ENCODE data around the gene RPP30. TPM values are rescaled to one million over a fixed set of nuclear protein-coding genes. Genes with fewer than 3 reads are reported as not detected.

RPP30 gene
- total and polyA plus RNA-seq, 2 of the 13 experiments (the other 11 are each of a cell fraction or from before 2014, with no cell fraction given), result 27.1 to 65.0 TPM

GRCh38 chr10:90930971-90931871, 59.4 kb downstream of the RPP30 start (continued):
- TF ChIP-seq HNF1B (CRISPR knock-in tag; IDR thresholded peaks at IDR 0.05) (peak; percentile 40; the same call in 1 of the 2 replicates), DMAP1 (CRISPR knock-in tag; IDR thresholded peaks at IDR 0.05) (peak; percentile 74), CBFB (CRISPR knock-in tag; IDR thresholded peaks at IDR 0.05) (no peak), ETV6 (CRISPR knock-in tag; conservative IDR thresholded peaks at IDR 0.05) (no peak; the same call in 1 of the 2 replicates), ZNF350 (CRISPR knock-in tag; IDR thresholded peaks at IDR 0.05; ENCODE audit: borderline replicate concordance, low read depth) (no peak), EEA1 (CRISPR knock-in tag; IDR thresholded peaks at IDR 0.05; ENCODE audit: borderline replicate concordance) (no peak), ZNF143 (CRISPR knock-in tag; IDR thresholded peaks at IDR 0.05) (no peak), NR1H2 (CRISPR knock-in tag; IDR thresholded peaks at IDR 0.05; ENCODE audit: borderline replicate concordance, low read depth) (no peak), ZNF317 (CRISPR knock-in tag; IDR thresholded peaks at IDR 0.05) (0 out of 2 replicates have a peak, but pooled peaks have one; percentile 42), EZH2 (conservative IDR thresholded peaks at IDR 0.05; ENCODE audit: low read depth, low read length) (no peak)
- TF ChIP-seq, protein P1, sequence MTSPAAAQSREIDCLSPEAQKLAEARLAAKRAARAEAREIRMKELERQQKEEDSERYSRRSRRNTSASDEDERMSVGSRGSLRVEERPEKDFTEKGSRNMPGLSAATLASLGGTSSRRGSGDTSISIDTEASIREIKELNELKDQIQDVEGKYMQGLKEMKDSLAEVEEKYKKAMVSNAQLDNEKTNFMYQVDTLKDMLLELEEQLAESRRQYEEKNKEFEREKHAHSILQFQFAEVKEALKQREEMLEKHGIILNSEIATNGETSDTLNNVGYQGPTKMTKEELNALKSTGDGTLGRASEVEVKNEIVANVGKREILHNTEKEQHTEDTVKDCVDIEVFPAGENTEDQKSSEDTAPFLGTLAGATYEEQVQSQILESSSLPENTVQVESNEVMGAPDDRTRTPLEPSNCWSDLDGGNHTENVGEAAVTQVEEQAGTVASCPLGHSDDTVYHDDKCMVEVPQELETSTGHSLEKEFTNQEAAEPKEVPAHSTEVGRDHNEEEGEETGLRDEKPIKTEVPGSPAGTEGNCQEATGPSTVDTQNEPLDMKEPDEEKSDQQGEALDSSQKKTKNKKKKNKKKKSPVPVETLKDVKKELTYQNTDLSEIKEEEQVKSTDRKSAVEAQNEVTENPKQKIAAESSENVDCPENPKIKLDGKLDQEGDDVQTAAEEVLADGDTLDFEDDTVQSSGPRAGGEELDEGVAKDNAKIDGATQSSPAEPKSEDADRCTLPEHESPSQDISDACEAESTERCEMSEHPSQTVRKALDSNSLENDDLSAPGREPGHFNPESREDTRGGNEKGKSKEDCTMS (CRISPR knock-in tag; conservative IDR thresholded peaks at IDR 0.05), result no peak
- TF ChIP-seq, protein P2, sequence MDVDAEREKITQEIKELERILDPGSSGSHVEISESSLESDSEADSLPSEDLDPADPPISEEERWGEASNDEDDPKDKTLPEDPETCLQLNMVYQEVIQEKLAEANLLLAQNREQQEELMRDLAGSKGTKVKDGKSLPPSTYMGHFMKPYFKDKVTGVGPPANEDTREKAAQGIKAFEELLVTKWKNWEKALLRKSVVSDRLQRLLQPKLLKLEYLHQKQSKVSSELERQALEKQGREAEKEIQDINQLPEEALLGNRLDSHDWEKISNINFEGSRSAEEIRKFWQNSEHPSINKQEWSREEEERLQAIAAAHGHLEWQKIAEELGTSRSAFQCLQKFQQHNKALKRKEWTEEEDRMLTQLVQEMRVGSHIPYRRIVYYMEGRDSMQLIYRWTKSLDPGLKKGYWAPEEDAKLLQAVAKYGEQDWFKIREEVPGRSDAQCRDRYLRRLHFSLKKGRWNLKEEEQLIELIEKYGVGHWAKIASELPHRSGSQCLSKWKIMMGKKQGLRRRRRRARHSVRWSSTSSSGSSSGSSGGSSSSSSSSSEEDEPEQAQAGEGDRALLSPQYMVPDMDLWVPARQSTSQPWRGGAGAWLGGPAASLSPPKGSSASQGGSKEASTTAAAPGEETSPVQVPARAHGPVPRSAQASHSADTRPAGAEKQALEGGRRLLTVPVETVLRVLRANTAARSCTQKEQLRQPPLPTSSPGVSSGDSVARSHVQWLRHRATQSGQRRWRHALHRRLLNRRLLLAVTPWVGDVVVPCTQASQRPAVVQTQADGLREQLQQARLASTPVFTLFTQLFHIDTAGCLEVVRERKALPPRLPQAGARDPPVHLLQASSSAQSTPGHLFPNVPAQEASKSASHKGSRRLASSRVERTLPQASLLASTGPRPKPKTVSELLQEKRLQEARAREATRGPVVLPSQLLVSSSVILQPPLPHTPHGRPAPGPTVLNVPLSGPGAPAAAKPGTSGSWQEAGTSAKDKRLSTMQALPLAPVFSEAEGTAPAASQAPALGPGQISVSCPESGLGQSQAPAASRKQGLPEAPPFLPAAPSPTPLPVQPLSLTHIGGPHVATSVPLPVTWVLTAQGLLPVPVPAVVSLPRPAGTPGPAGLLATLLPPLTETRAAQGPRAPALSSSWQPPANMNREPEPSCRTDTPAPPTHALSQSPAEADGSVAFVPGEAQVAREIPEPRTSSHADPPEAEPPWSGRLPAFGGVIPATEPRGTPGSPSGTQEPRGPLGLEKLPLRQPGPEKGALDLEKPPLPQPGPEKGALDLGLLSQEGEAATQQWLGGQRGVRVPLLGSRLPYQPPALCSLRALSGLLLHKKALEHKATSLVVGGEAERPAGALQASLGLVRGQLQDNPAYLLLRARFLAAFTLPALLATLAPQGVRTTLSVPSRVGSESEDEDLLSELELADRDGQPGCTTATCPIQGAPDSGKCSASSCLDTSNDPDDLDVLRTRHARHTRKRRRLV (CRISPR knock-in tag; IDR thresholded peaks at IDR 0.05), result no peak
- TF ChIP-seq, protein P3, sequence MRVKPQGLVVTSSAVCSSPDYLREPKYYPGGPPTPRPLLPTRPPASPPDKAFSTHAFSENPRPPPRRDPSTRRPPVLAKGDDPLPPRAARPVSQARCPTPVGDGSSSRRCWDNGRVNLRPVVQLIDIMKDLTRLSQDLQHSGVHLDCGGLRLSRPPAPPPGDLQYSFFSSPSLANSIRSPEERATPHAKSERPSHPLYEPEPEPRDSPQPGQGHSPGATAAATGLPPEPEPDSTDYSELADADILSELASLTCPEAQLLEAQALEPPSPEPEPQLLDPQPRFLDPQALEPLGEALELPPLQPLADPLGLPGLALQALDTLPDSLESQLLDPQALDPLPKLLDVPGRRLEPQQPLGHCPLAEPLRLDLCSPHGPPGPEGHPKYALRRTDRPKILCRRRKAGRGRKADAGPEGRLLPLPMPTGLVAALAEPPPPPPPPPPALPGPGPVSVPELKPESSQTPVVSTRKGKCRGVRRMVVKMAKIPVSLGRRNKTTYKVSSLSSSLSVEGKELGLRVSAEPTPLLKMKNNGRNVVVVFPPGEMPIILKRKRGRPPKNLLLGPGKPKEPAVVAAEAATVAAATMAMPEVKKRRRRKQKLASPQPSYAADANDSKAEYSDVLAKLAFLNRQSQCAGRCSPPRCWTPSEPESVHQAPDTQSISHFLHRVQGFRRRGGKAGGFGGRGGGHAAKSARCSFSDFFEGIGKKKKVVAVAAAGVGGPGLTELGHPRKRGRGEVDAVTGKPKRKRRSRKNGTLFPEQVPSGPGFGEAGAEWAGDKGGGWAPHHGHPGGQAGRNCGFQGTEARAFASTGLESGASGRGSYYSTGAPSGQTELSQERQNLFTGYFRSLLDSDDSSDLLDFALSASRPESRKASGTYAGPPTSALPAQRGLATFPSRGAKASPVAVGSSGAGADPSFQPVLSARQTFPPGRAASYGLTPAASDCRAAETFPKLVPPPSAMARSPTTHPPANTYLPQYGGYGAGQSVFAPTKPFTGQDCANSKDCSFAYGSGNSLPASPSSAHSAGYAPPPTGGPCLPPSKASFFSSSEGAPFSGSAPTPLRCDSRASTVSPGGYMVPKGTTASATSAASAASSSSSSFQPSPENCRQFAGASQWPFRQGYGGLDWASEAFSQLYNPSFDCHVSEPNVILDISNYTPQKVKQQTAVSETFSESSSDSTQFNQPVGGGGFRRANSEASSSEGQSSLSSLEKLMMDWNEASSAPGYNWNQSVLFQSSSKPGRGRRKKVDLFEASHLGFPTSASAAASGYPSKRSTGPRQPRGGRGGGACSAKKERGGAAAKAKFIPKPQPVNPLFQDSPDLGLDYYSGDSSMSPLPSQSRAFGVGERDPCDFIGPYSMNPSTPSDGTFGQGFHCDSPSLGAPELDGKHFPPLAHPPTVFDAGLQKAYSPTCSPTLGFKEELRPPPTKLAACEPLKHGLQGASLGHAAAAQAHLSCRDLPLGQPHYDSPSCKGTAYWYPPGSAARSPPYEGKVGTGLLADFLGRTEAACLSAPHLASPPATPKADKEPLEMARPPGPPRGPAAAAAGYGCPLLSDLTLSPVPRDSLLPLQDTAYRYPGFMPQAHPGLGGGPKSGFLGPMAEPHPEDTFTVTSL (CRISPR knock-in tag; IDR thresholded peaks at IDR 0.05; ENCODE audit: borderline replicate concordance), result peak; percentile 90; the same call in 1 of the 2 replicates

Measured in HepG2 (cell line).